ENCODE data around the gene EFCAB8.
"Not testable (repeated sequence)": the region's sequence is repeated elsewhere in the genome, so short reads cannot be mapped to it uniquely, and the experiment has no call there.

Gene EFCAB8

DNA sequence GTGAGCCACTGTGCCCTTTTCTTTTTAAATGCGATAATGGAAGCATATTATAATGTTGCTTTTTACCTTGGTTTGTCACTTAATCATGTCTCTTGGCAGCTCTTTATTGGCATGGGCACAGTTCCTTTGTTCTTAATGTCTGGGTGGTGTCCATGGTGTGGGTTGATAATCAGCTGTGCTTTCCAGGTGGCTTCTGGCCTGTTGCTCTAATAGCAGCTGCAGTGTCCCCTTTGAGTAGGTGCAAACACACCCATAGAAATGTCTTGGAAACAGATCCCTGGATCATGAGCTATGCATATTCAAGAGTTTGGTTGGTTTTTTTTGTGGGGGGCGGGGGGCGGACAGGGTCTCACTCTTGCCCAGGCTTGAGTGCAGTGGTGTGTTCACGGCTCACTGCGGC is 29.9 kb downstream of the EFCAB8 start:
- DNase-seq (ENCODE audit: low read depth) = no peak

GRCh38 chr20:32889281-32889680 is 30.6 kb downstream of the EFCAB8 start:
- no peak for DNase-seq (ENCODE audit: low read depth)

GRCh38 chr20:32891491-32891890 is 32.8 kb downstream of the EFCAB8 start:
- DNase-seq (ENCODE audit: low read depth) = no peak

- no peak for DNase-seq (ENCODE audit: low read depth)
Observed at GRCh38 chr20:32891926-32892660, 33.4 kb downstream of the EFCAB8 start.

DNA sequence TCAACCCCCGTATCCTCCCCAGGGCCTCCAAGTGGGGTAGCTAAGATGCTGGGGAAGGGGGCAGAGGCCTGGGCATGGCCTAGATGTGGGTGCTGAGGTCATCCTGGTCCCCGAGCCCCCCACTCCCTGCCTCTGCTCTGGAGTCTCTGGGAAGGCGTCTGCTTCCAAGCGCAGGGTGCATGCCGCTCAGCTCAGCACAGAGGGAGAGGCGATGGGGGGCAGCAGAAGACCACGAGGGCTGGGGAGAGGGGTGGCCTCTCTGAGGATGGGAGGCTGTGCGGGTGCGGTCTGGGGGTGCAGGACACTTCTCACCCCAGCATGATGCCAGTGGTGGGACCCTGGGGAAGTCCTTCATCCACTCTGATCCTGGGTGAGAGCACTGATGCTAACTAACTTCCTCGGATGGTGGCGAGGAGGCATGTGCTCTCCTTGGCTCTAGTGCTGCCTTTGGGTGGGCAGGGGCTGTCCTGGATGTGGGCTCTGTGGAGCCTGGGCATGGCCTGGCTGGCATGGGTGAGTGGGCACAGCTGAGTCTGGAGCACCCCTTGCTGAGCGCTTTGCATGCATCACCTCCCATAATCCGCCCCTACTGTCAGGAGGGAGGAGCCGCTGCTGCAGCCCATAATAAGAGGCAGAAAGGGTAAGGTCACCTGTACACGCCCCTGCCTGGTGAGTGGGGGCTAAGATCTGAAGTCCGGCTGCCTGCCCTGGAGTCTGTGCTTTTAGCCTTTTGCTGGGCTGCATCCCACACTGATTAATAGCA is 34.7 kb downstream of the EFCAB8 start:
- DNase-seq (ENCODE audit: low read depth) = no peak

DNA sequence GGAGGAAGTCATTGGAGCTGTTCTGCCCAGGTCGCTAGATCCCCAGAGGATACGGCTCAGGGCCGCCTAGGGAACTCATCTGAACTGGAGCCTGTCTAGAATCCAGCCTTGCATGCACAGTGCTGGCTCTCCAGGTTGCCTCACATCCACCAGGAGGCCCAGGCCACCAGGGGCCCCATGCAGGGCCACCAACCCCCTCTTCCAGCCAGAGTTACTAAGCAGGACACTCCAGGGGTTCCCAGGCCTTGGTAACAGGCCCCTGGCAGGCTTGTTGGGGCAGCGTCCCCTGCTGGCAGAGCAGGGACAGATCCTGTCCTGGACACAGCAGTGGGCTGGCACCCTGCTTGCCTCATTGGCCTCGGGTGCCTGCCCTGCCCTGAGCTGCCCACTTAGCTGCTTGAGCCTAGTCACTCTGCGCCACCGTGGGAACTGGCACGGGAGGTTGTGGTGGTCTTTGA is 35.3 kb downstream of the EFCAB8 start:
- DNase-seq (ENCODE audit: low read depth) = no peak

DNA sequence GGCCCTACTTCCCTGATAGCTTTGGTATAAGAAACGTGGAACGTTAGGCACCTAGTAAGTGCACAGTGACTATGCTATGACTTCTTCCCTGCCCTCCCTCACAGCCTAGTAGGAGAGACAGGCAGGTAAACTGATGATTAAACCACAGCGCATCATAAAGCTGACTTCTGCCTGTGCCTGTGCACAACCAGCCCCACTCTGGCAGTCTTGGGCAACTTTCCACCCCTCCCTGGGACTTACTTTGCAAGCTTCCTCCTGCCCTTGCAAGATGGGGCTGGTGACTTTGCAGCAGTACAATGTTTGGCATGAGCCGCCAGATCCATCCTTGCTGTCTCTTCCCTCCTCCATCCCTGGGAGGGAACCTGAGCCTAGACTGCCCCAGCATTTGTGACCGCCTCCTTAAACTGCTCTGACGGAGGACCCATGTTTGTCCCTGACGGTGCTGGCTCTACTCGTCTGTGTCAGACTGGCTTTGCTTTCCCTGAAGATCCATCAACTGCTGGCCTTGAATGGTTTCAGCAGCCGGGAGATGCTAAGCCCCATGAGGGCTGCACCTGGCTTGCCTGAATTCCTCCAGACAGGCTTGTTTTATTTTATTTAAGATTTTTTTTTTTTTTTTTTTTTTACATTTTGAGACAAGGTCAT is 36.1 kb downstream of the EFCAB8 start:
- no peak for DNase-seq (ENCODE audit: low read depth)

GRCh38 chr20:32896521-32897280 is 38.0 kb downstream of the EFCAB8 start:
- no peak for DNase-seq (ENCODE audit: low read depth)

GRCh38 chr20:32898729-32899128 is 40.0 kb downstream of the EFCAB8 start:
- no peak for DNase-seq (ENCODE audit: low read depth)

GRCh38 chr20:32902456-32903420 is 44.0 kb downstream of the EFCAB8 start:
- DNase-seq (ENCODE audit: low read depth) = peak; percentile 62

- no peak for DNase-seq (ENCODE audit: low read depth)
Observed at GRCh38 chr20:32903666-32904175, 45.0 kb downstream of the EFCAB8 start.

GRCh38 chr20:32904678-32905077 is 46.0 kb downstream of the EFCAB8 start:
- not testable (repeated sequence) for DNase-seq (ENCODE audit: low read depth)

DNA sequence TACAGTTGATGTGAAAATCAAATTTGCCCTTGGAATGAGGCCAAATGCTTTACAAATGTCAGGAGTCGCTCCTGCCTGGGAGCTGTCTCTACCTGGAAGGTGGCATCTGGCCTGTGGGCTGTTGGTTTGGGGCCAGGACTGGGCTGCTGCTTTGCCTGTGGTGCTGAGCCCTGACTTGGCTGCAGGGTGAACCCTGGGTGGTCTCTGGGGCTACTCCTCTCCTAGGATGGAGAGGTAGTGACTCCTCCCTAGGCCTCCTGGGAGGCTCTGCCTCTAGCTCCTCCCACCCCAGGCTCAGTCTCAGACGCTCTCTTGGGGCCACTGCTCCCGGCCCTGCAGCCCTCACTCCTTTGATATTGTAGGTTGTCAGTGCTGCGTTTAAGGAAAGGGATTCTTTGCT is 47.5 kb downstream of the EFCAB8 start:
- DNase-seq (ENCODE audit: low read depth) = no peak

- DNase-seq (ENCODE audit: low read depth) = no peak
Observed at GRCh38 chr20:32906871-32907495, 48.3 kb downstream of the EFCAB8 start.

DNA sequence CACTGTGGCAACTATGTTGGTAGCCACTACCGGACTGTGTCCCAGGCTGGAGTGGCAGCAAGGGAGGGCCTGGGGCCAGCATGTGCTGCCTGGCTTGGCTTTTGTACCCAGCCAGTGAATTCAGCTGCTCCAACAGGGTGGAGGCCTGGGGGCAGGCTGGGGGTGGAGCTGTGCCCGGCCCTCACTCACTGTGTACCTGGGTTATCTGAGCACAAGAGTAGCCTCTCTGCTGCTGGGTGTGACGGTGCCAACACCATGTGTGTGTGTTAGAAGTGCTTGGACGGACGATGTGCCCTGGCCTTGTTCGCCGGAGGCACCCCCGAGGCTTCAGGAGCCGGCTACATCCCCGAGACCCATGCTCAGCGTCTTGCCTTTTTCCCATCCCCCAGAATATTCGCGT is 49.2 kb downstream of the EFCAB8 start:
- DNase-seq (ENCODE audit: low read depth) = no peak

GRCh38 chr20:32908334-32909292 is 49.9 kb downstream of the EFCAB8 start:
- no peak for DNase-seq (ENCODE audit: low read depth)

GRCh38 chr20:32909451-32909850 is 50.7 kb downstream of the EFCAB8 start:
- no peak for DNase-seq (ENCODE audit: low read depth)

GRCh38 chr20:32909896-32910571 is 51.3 kb downstream of the EFCAB8 start:
- no peak for DNase-seq (ENCODE audit: low read depth)

- DNase-seq (ENCODE audit: low read depth) = no peak
Observed at GRCh38 chr20:32911355-32911754, 52.6 kb downstream of the EFCAB8 start.

Data from activated T-cell treated with anti-CD3 and anti-CD28 coated beads for 1 hour (primary cell).